Panc1 (cell line): Measurements from ENCODE around the gene MYH14.

Source experiments
- CTCF ChIP-seq: fragments of 450-650 bp; IDR thresholded peaks from 2 replicates; pipeline ENCODE4 v1.5.1; 2017; ENCODE audit warnings: mild to moderate bottlenecking
- POLR2AphosphoS5 ChIP-seq: IDR thresholded peaks from 2 replicates; pipeline ENCODE4 v1.6.1; 2012; ENCODE audit warnings: mild to moderate bottlenecking, low read depth, low read length, moderate library complexity
- REST ChIP-seq, 2 experiments: IDR thresholded peaks; 2 replicates each; pipeline ENCODE4 v1.6.1; 2011 to 2012; ENCODE audit warnings: low read depth in 2 of 2, control low read depth in 1 of 2, low read length in 1 of 2, mild to moderate bottlenecking in 1 of 2, moderate library complexity in 1 of 2; ENCODE audit not compliant: insufficient read depth in 1 of 2
- TCF7L2 ChIP-seq: IDR thresholded peaks from 2 replicates; pipeline ENCODE4 v1.6.1; 2011; ENCODE audit warnings: mild to moderate bottlenecking, low read depth, low read length, inconsistent platforms

GRCh38 chr19:50340331-50340730 lies 136.9 kb downstream of the MYH14 start:
- no peak for TF ChIP-seq CTCF
- TF ChIP-seq POLR2AphosphoS5 = no peak
- TF ChIP-seq REST (IDR thresholded peaks at IDR 0.05; ENCODE audit: insufficient read depth in 1 of 2, low read depth in 2 of 2, low read length in 1 of 2) = no peak
- no peak for TF ChIP-seq TCF7L2
